Activated T-cell treated with anti-CD3 and anti-CD28 coated beads for 1 hour (primary cell): ENCODE data around the gene LEAP2.
"Not testable (repeated sequence)": the region's sequence is repeated elsewhere in the genome, so short reads cannot be mapped to it uniquely, and the experiment has no call there.

Source experiments
- DNase-seq: peaks from one replicate; pipeline ENCODE4 v3.0.0-alpha.2; 2020; ENCODE audit warnings: low read depth

LEAP2 gene

GRCh38 chr5:132840896-132841295, 32.6 kb upstream of the LEAP2 start:
- DNase-seq = no peak

- DNase-seq = no peak
Measured at GRCh38 chr5:132841305-132841704, 32.2 kb upstream of the LEAP2 start.

GRCh38 chr5:132848270-132848669, 25.2 kb upstream of the LEAP2 start:
- DNase-seq = no peak

- DNase-seq = no peak
Measured at GRCh38 chr5:132849347-132849746, 24.1 kb upstream of the LEAP2 start.

- DNase-seq = no peak
Measured at GRCh38 chr5:132850066-132850465, 23.4 kb upstream of the LEAP2 start.

GRCh38 chr5:132853323-132853722, 20.1 kb upstream of the LEAP2 start:
- no peak for DNase-seq

GRCh38 chr5:132853790-132854189, 19.7 kb upstream of the LEAP2 start:
- DNase-seq = no peak

GRCh38 chr5:132854301-132854700, 19.2 kb upstream of the LEAP2 start:
- DNase-seq = no peak

GRCh38 chr5:132854992-132855391, 18.5 kb upstream of the LEAP2 start:
- not testable (repeated sequence) for DNase-seq

- DNase-seq = no peak
Measured at GRCh38 chr5:132856011-132856410, 17.5 kb upstream of the LEAP2 start.

- no peak for DNase-seq
Measured at GRCh38 chr5:132859889-132860437, 13.5 kb upstream of the LEAP2 start.

GRCh38 chr5:132860742-132861141, 12.7 kb upstream of the LEAP2 start:
- no peak for DNase-seq

- no peak for DNase-seq
Measured at GRCh38 chr5:132865668-132866341, 7.7 kb upstream of the LEAP2 start.

GRCh38 chr5:132866342-132867045, 7.0 kb upstream of the LEAP2 start, which contains the start of the genes GDF9 and UQCRQ:
Gene GDF9, minus strand, starts transcription at chr5:132866469. Its CDS starts 1,936 bp downstream, at chr5:132864533.
Gene UQCRQ, plus strand, starts transcription at chr5:132866642. Its CDS starts 240 bp downstream, at chr5:132866882.
- DNase-seq = peak; percentile 73

GRCh38 chr5:132867046-132867451, 6.4 kb upstream of the LEAP2 start:
- no peak for DNase-seq

- no peak for DNase-seq
Measured at GRCh38 chr5:132868754-132869153, 4.7 kb upstream of the LEAP2 start.

- no peak for DNase-seq
Measured at GRCh38 chr5:132870801-132871200, 2.7 kb upstream of the LEAP2 start.

- DNase-seq = no peak
Measured at GRCh38 chr5:132871459-132872284, 1.8 kb upstream of the LEAP2 start.

GRCh38 chr5:132872788-132873118, 715 bp upstream of the LEAP2 start:
- DNase-seq = no peak

- DNase-seq = no peak
Measured at GRCh38 chr5:132873930-132874271, 433 bp downstream of the LEAP2 start.

GRCh38 chr5:132876020-132876759, 2.7 kb downstream of the LEAP2 start:
- DNase-seq = no peak

- DNase-seq = no peak
Measured at GRCh38 chr5:132877466-132877865, 4.0 kb downstream of the LEAP2 start.
